Panc1 (cell line): ENCODE measurements around the gene MAML3.

Experiments
- CTCF ChIP-seq: fragments of 450-650 bp; IDR thresholded peaks from 2 replicates; pipeline ENCODE4 v1.5.1; 2017; ENCODE audit warnings: mild to moderate bottlenecking
- TCF7L2 ChIP-seq: IDR thresholded peaks from 2 replicates; pipeline ENCODE4 v1.6.1; 2011; ENCODE audit warnings: mild to moderate bottlenecking, low read depth, low read length, inconsistent platforms
- TF ChIP-seq, protein P1 (sequence below), 2 experiments: IDR thresholded peaks; 2 replicates each; pipeline ENCODE4 v1.6.1; 2011 to 2012; ENCODE audit warnings: low read depth in 2 of 2, control low read depth in 1 of 2, low read length in 1 of 2, mild to moderate bottlenecking in 1 of 2, moderate library complexity in 1 of 2; ENCODE audit not compliant: insufficient read depth in 1 of 2

- no peak for TF ChIP-seq TCF7L2
- TF ChIP-seq CTCF, result no peak
- TF ChIP-seq, protein P1, sequence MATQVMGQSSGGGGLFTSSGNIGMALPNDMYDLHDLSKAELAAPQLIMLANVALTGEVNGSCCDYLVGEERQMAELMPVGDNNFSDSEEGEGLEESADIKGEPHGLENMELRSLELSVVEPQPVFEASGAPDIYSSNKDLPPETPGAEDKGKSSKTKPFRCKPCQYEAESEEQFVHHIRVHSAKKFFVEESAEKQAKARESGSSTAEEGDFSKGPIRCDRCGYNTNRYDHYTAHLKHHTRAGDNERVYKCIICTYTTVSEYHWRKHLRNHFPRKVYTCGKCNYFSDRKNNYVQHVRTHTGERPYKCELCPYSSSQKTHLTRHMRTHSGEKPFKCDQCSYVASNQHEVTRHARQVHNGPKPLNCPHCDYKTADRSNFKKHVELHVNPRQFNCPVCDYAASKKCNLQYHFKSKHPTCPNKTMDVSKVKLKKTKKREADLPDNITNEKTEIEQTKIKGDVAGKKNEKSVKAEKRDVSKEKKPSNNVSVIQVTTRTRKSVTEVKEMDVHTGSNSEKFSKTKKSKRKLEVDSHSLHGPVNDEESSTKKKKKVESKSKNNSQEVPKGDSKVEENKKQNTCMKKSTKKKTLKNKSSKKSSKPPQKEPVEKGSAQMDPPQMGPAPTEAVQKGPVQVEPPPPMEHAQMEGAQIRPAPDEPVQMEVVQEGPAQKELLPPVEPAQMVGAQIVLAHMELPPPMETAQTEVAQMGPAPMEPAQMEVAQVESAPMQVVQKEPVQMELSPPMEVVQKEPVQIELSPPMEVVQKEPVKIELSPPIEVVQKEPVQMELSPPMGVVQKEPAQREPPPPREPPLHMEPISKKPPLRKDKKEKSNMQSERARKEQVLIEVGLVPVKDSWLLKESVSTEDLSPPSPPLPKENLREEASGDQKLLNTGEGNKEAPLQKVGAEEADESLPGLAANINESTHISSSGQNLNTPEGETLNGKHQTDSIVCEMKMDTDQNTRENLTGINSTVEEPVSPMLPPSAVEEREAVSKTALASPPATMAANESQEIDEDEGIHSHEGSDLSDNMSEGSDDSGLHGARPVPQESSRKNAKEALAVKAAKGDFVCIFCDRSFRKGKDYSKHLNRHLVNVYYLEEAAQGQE (IDR thresholded peaks at IDR 0.05; ENCODE audit: insufficient read depth in 1 of 2, low read depth in 2 of 2, low read length in 1 of 2), result no peak
Observed at GRCh38 chr4:139815778-139816601, 338.0 kb downstream of the MAML3 start.
